DOHH2 (cell line): ENCODE data around the gene COL13A1.

ENCODE experiments used
- CTCF ChIP-seq: fragments of 200-600 bp; sonication (generic); IDR thresholded peaks from one replicate; pipeline ENCODE4 v1.5.1; 2014; ENCODE audit warnings: antibody characterized with exemption, mild to moderate bottlenecking, low read depth, low read length; ENCODE audit not compliant: poor library complexity, severe bottlenecking
- EZH2phosphoT487 ChIP-seq: fragments of 200-600 bp; sonication (generic); IDR thresholded peaks from 2 replicates; pipeline ENCODE4 v1.6.1; 2017; ENCODE audit warnings: borderline replicate concordance, mild to moderate bottlenecking, antibody characterized with exemption, low read length, moderate library complexity, mixed read lengths

- TF ChIP-seq CTCF (no peak), EZH2phosphoT487 (no peak)
These were observed 172.9 kb downstream of the COL13A1 start for GRCh38 chr10:69974551-69975155.
